NCI-H146 treated with DMSO at 0.1 percent for 48 hours (cell line): ENCODE results near the gene WDTC1.
"Not testable (repeated sequence)": the region's sequence is repeated elsewhere in the genome, so short reads cannot be mapped to it uniquely, and the experiment has no call there.

ENCODE experiments used
- DNase-seq: peaks from one replicate; lab custom pipeline; 2025; ENCODE audit not compliant: unreplicated experiment; lab: John Stamatoyannopoulos, UW

Gene WDTC1

DNA sequence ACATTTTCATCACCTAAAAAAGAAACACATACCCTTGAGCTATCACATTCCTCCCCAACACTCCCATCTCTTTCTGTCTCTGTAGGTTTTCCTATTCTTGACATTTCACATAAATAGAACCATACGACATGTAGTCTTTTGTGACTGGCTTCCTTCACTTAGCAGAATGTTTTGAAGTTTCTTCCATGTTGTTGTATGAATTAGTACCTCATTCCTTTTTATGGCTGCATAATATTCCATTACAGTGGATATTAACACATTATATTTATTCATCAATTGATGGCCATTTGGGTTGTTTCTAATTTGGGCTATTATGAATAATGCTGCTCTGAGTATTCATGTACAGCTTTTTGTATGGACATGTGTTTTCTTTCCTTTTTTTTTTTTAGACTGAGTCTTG, 11.8 kb downstream of the WDTC1 start:
- no peak for DNase-seq

- no peak for DNase-seq
These were observed 19.2 kb downstream of the WDTC1 start for GRCh38 chr1:27253596-27253995.

- DNase-seq = no peak
These were observed 20.7 kb downstream of the WDTC1 start for GRCh38 chr1:27255136-27255535.

- no peak for DNase-seq
These were observed 22.7 kb downstream of the WDTC1 start for GRCh38 chr1:27257155-27257554.

- DNase-seq = no peak
These were observed 24.2 kb downstream of the WDTC1 start for GRCh38 chr1:27258598-27258997.

DNA sequence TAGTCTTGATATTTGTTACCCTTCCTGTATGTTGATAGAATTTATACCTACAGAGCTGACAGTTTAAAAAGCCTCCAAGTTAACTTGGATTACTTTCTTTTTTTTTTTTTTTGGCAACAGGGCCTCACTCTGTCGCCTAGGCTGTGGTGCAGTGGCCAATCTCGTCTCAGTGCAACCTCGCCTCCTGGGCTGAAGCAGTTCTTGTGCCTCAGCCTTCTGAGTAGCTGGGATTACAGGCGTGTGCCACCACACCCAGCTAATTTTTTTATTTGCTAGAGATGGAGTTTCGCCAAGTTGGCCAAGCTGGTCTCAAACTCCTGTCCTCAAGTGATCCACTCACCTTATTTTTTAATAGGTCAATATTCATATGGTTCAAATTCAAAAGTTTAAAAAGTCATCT, 32.7 kb downstream of the WDTC1 start:
- no peak for DNase-seq

- DNase-seq = no peak
These were observed 34.8 kb downstream of the WDTC1 start for GRCh38 chr1:27269276-27269675.

DNA sequence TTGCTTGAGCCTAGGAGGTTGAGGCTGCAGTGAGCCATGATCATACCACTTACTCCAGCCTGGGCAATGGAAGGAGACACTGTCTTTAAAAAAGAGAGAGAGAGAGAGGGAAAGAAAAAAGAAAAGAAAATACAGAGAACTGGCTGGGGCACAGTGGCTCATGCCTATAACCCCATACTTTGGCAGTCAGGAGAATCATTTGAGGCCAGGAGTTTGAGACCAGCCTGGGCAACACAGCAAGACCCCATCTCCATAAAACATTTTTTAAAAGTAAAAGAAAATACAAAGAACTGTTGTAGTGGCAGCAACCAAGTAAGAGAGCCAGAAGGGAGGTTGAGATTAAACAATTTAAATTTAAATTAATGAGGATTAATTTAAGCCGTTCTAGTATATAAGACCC, 39.8 kb downstream of the WDTC1 start:
- no peak for DNase-seq

DNA sequence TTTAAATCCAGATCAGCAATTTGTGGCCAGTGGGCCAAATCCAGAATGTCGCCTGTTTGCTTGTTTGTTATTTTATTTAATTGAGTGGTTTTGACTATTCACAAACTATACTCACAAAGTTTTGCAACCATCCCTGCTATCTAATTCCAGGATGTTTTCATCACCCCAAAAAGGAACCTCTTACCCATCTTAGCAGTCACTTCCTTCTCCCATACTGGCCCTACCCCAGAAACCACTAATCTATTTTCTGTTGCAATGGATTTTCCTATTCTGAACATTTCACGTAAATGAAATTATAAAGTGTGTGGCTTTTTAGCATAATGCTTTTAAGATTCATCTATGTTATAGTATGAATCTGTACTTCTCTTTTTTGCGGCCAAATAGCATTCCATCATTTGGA, 41.3 kb downstream of the WDTC1 start:
- DNase-seq = no peak

GRCh38 chr1:27284425-27285273, 50.2 kb downstream of the WDTC1 start:
- peak; percentile 5 for DNase-seq

GRCh38 chr1:27285274-27285660, 50.8 kb downstream of the WDTC1 start:
- no peak for DNase-seq

DNA sequence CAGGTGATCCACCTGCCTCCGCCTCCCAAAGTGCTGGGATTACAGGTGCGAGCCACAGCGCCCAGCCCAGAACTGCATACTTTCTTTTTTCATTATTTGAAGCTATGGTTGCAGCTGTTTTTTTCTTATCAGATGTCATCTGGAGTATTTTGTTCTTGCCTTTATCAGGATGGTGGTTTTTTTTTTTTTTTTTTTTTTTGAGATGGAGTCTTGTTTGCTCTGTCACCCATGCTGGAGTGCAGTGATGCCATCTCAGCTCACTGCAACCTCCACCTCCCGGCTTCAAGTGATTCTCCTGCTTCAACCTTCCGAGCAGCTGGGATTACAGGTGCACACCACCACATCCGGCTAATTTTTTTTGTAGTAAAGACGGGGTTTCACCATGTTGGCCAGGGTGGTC, 51.4 kb downstream of the WDTC1 start:
- DNase-seq = not testable (repeated sequence)

GRCh38 chr1:27289125-27289524, 54.7 kb downstream of the WDTC1 start:
- not testable (repeated sequence) for DNase-seq

GRCh38 chr1:27290581-27290980, 56.1 kb downstream of the WDTC1 start:
- DNase-seq = no peak

DNA sequence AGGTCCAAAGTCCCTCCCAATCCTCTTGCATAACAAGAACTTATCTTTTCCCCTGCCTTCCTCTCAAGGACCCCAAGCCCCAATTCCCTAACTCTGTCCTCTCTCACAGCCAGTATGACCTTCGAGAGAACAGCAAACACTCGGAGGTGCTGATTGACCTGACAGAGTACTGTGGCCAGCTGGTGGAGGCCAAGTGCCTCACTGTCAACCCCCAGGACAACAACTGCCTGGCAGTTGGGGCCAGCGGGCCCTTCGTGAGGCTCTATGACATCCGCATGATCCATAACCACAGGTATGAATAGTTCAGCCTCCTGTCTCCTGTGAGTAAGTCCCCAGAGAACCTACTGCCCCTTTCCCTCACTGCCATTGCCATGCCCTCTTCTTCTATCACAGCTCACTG, 57.7 kb downstream of the WDTC1 start:
- no peak for DNase-seq

- no peak for DNase-seq
These were observed 59.5 kb downstream of the WDTC1 start for GRCh38 chr1:27293915-27294314.

DNA sequence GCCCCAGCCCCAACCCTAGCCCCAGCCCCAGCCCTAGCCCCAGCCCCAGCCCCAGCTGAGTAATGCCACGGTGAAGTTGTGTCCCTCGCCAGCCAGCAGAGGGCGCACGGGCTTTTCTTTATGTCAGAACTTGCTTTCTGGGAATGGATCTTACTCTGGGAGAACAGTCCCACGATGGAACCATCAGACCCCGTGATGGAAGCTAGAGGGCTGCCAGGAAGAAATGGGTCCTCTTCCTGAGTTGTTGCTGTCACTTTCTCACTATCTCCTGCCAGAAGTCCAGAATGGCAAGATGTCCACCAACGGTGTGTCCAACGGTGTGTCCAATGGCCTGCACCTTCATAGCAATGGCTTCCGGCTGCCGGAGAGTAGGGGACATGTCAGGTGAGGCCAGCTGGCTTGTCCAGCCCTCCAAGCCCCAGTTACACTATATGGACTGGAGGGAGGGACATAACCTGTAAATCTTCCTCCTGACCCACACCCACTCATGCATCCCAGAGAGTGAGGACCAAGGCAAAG, 62.4 kb downstream of the WDTC1 start:
- DNase-seq = no peak

DNA sequence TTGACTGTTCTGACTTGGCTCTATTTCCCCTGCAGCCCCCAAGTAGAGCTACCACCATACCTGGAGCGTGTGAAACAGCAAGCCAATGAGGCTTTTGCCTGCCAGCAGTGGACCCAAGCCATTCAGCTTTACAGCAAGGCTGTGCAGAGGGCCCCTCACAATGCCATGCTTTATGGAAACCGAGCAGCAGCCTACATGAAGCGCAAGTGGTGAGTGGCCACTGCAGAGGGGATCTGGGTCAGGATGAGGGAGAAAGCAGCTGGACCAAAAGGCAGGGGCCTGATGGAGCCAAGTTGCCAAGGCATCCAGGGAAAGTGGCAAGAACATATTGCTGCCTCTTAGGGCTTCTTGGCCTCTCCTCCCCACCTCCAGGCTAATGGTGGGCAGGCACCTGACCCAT, 63.5 kb downstream of the WDTC1 start:
- DNase-seq = no peak

DNA sequence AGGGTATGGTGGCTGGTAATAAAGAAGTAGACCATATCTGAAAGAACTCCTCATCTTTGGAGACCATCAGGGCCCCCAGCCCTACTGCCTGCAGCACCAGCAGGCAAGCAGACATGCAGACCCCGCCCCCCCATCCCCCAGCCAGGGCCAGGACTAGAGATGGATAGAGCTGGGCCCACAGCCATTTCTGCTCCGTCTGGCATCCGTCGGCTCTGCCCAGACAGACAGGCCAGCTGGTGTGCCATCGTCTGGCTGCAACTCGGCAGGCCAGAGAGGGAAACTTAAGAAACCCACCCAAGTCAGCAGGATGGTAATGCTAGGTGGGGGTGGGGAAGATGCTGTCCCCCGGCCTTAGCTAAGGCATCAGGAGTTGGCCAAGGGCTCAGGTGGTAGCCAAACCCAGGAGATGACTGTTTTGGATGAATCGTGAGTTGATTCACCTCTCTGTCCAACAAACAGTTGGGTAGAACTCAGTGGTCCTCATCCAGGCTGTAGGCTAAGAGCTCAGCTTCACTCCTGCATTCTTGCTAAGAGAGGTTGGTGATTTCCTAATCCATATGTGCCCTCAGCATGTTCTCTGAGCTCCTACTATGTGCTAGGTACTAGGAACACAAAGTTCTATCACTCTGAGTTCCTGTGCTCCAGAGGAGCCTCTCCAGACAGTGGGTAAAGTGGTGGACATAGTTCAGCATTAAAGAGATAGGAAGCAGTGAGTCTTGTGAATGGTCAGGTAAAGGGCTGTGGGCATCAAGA, 64.4 kb downstream of the WDTC1 start:
- DNase-seq = no peak

GRCh38 chr1:27299385-27300271, 65.2 kb downstream of the WDTC1 start:
- no peak for DNase-seq

DNA sequence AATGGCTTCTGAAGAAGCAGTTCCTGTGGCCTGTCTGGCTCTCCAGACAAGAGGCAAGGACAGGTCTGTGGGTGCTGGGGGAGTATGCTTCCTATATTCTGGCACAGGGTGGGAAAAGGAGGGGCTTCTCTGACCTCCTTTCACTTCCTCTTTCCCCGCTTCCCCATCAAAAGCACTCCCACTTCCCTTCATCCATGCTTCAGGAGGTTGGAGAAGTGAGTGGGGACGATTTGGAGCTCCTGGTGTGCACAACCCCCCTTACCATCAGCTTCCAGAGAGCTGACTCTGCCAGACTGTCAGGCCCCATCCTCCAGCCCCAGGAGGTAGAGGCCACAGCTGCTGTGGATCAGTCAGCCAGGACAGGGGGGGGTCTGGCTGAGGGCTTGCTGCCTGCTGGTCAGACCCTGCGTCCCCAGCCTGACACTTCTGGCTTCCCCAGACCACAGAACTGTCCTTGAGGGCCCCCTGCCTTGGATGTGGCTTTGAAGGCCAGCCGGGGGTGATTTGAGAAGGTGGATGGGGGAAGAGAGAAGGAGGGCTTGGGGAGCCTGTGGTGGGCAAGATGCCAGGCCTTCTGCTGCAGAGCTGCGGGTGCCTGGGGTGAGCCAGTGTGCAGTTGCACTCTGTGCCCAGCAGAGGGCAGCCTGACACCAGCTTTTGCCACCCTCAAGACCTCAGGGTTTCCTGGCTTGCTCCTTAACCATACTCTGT, 66.1 kb downstream of the WDTC1 start:
- peak; percentile 1 for DNase-seq
